ENCODE measurements around the gene NKAP. TPM values are rescaled to one million over a fixed set of nuclear protein-coding genes. Genes with fewer than 3 reads are reported as not detected.

The NKAP gene
- total RNA-seq, 4 donors from 2014 or later: 4.1 to 10.5 (median 7.7) TPM

- H3K27me3 ChIP-seq: no peaks in the 10 kb centered on the region
- no peak for DNase-seq
- peaks cover 0 to 6% (median 0%) of the 10 kb centered on the region in 3 donors for H3K36me3 ChIP-seq
- no peaks in the 10 kb centered on the region for H3K4me1 ChIP-seq
- no peak for TF ChIP-seq CTCF (IDR thresholded peaks at IDR 0.05)
- no peak for TF ChIP-seq POLR2A (IDR thresholded peaks at IDR 0.05)
- H3K9me3 ChIP-seq: no peaks in the 10 kb centered on the region
- no peak overlapping the region for H3K4me3 ChIP-seq
- no peak overlapping the region for H3K27ac ChIP-seq
Observed at GRCh38 chrX:119919835-119920585, 23.5 kb downstream of the NKAP start.

- no peak overlapping the region for H3K27ac ChIP-seq
- H3K36me3 ChIP-seq: no peaks in the 10 kb centered on the region
- no peaks in the 10 kb centered on the region for H3K9me3 ChIP-seq
- no peak overlapping the region for H3K4me3 ChIP-seq
- no peaks in the 10 kb centered on the region for H3K27me3 ChIP-seq
- DNase-seq: no peak
- TF ChIP-seq POLR2A (IDR thresholded peaks at IDR 0.05) (no peak), CTCF (IDR thresholded peaks at IDR 0.05) (no peak)
- H3K4me1 ChIP-seq: no peaks in the 10 kb centered on the region
Observed at GRCh38 chrX:119917877-119918276, 25.7 kb downstream of the NKAP start.

GRCh38 chrX:119916310-119916709, 27.2 kb downstream of the NKAP start:
- DNase-seq: no peak
- H3K9me3 ChIP-seq: no peaks in the 10 kb centered on the region

GRCh38 chrX:119900976-119901375, 42.6 kb downstream of the NKAP start:
- no peak overlapping the region for H3K4me3 ChIP-seq
- no peaks in the 10 kb centered on the region for H3K9me3 ChIP-seq
- H3K27me3 ChIP-seq: no peaks in the 10 kb centered on the region
- H3K27ac ChIP-seq: no peak overlapping the region
- no peaks in the 10 kb centered on the region for H3K36me3 ChIP-seq
- no peaks in the 10 kb centered on the region for H3K4me1 ChIP-seq
- no peak for DNase-seq
- TF ChIP-seq POLR2A (IDR thresholded peaks at IDR 0.05): no peak
- TF ChIP-seq CTCF (IDR thresholded peaks at IDR 0.05): no peak

More at GRCh38 chrX:119916310-119916709, 27.2 kb downstream of the NKAP start:
- Histone ChIP-seq H3K4me1 (no peaks in the 10 kb centered on the region), H3K4me3 (no peak overlapping the region), H3K36me3 (no peaks in the 10 kb centered on the region), H3K27me3 (no peaks in the 10 kb centered on the region), H3K27ac (no peak overlapping the region)
- TF ChIP-seq CTCF (IDR thresholded peaks at IDR 0.05): no peak

- Histone ChIP-seq H3K36me3 (no peaks in the 10 kb centered on the region), H3K27me3 (no peaks in the 10 kb centered on the region), H3K4me3 (no peak overlapping the region), H3K9me3 (no peaks in the 10 kb centered on the region), H3K4me1 (no peaks in the 10 kb centered on the region), H3K27ac (no peak overlapping the region)
- TF ChIP-seq POLR2A (IDR thresholded peaks at IDR 0.05) (no peak), CTCF (IDR thresholded peaks at IDR 0.05) (no peak)
- no peak for DNase-seq
Observed at GRCh38 chrX:119899125-119899524, 44.4 kb downstream of the NKAP start.
